Measurements from ENCODE around the gene PYGO2.

DNA sequence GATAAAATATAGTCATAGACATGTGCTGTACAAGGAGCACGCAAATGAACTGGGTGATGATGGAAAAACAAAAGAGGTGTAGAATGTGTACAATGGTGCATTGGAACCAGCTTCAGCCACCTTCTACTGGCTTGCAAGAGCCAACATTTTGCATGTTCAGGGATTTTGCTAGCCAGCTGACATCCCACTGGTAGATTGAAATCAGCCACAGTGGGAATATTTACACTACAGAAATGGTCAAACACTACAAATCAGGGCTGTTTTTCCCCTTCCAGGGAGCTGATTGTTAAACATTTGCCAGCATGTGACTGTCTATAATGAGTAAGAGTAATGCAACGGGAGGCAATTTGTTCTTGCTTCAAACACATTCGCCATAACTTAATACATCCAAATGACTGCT lies 48.3 kb downstream of the PYGO2 start:
- TF ChIP-seq CTCF (IDR thresholded peaks at IDR 0.05) (no peak), POLR2A (IDR thresholded peaks at IDR 0.05) (no peak)
